HG03565 (cell line): ENCODE results near the gene COPS8.

ENCODE experiments used
- ATAC-seq: cut with Tn5 transposase; IDR thresholded peaks from one replicate; pipeline ENCODE4 v1.9.1; 2021; ENCODE audit warnings: mild to moderate bottlenecking, moderate library complexity; ENCODE audit not compliant: unreplicated experiment

COPS8 gene

GRCh38 chr2:237097911-237098702, 12.4 kb downstream of the COPS8 start:
- ATAC-seq = no peak

DNA sequence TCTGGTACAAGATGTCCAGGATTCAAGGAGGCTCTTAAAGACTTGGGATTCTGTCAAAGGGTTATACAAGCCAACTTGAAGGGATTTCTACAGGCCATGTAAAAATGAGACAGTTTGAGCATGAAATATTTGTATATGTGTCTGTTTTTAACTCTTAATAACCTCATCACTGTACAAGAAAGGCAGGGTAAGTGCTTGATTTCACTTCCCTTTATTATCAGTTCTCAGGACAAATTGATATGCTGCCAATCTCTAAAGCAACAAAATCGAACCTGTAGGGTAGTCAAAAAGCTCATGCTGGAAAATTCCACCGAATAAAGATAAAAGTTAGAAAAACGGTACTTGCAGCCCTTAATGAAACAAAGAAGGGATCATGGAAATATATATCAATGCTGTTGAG, 14.1 kb downstream of the COPS8 start:
- ATAC-seq = no peak

DNA sequence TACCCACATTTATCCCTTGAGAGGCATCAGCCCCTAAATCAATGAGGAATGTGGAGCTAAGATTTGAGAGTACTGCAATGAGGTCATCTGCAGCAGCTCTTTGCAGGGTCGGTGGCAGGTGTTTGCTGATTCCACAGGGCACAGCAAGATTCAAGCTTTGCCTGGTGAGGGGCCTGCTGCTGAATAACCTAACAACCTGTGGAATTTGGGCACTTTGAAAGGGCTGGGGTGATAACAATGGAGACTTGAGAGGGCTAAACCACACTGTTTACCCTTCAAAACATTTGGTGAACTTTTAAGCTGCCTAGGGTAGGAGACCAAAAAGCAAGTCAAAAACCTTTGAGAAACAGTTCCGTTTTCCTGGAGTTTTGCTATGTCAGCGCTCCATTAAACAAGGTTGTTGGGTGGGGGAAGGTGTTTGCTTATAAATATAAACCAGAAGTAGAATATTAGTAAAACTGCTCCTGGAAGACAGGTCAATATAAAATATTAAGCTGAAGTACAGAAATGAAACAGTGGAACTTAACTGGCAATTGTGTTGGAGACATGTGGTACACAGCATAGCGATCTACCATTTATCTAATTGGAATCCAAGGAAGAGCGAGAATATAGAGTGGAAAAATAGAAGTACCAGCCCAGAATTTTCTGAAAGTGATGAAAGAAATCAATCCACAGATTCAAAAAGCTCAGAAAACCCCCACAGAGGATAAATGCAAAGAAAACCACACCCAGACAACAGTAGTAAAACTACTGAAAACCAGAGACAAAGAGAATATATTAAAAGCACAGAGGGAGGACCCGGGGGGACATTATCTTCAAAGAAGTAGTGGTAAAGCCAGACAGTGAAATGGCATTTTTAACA, 15.7 kb downstream of the COPS8 start:
- ATAC-seq = no peak

- no peak for ATAC-seq
Observed at GRCh38 chr2:237102428-237102827, 16.7 kb downstream of the COPS8 start.

GRCh38 chr2:237109421-237109934, 23.8 kb downstream of the COPS8 start:
- ATAC-seq = no peak

- no peak for ATAC-seq
Observed at GRCh38 chr2:237113026-237113795, 27.5 kb downstream of the COPS8 start.

DNA sequence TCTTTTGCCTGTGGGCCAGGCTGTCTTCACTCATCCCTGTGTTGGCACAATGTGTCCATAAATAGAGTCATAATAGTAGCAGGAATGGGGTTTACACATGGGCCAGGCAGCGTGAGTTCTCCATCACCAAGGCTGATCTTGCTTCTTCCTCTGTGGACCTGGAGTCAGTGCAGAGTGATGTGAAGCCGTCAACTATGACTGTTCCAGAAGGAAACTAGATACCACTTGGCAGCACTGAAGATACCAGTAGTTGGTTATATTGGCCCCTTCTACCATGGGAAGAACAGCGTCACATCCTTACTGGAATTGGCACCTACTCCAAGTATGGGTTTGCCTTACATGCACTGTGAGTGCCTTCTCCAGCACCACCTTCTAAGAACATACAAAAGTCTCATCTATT, 30.2 kb downstream of the COPS8 start:
- no peak for ATAC-seq

DNA sequence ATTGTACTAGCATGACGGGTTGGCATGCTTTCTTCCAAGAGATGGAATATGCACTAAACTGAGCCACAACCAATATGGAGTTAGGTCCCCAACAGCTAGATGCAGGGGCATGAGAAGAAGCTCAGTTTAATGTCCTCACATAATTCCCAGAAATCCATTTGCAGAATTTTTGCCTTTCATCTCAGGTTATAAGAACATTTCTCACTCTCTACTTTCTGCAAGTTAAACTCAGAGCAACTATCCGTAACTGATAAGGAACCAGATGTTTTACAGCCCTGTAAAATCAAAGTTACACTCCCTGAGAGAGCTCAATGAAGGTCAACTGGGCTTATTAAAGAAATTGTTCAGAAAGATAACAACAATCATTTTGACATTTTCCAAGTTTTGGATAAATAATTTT, 30.7 kb downstream of the COPS8 start:
- ATAC-seq = no peak

DNA sequence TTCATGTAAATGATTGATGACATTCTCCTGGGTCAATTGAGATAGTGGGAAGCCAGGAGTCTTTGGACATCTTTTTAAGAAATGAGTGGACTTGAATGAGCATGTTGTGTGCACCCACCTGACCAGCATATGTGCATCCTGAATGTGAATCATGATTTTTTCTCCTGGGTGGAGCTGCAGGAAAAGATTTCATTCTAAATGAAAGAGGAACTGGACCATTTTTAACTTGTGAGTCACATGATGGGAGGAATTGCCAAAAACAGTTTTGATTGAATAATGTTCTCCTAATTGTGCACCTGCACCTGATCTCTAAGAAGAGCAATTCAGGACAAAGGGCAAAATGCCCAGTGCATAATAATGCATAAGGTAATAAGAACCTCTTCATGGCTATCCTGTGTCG, 32.3 kb downstream of the COPS8 start:
- no peak for ATAC-seq

- no peak for ATAC-seq
Observed at GRCh38 chr2:237118561-237119155, 33.0 kb downstream of the COPS8 start.

- ATAC-seq = no peak
Observed at GRCh38 chr2:237120916-237121315, 35.2 kb downstream of the COPS8 start.

- ATAC-seq = no peak
Observed at GRCh38 chr2:237121321-237121720, 35.6 kb downstream of the COPS8 start.

GRCh38 chr2:237122214-237122666, 36.6 kb downstream of the COPS8 start:
- peak; percentile 49 for ATAC-seq

DNA sequence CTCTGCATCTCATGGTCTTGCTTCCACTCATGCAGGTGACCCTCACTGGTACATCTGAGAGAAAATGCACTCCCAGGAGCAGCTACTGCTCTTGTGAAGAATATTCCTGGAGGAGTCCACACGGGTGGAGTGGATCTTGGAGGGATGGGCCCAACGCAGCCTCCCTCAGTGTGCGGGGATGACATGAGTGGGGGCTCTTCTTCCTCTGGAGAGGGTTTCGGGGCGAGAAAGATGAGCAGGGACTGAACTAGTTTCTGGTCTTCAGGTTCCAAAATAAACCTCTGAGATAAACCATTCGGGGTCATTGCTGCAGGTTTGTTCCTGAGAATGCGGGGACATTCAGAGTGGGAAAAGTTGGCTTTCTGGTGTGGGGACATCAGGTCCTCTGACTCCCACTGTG, 39.1 kb downstream of the COPS8 start:
- ATAC-seq = no peak

DNA sequence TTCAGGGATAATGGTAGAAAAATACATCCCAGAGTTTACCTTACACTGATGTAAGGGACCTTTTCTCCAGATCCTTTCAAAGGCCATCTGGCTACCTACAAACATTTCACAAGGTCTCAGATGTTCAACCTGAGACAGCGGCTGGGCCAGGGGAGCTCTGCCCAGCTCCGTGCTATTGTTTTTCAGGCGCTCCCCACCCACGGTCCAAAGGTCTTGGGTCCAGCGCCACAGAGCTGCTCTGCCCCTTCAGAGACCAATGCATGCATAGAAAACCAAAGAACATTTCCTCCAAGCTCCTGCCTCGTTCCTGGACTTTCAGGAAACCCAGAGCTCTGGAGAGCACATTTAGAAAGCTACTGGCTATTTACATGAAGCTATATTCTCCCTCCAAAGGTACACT, 40.3 kb downstream of the COPS8 start:
- ATAC-seq = no peak

GRCh38 chr2:237126519-237127174, 41.0 kb downstream of the COPS8 start:
- ATAC-seq = no peak

DNA sequence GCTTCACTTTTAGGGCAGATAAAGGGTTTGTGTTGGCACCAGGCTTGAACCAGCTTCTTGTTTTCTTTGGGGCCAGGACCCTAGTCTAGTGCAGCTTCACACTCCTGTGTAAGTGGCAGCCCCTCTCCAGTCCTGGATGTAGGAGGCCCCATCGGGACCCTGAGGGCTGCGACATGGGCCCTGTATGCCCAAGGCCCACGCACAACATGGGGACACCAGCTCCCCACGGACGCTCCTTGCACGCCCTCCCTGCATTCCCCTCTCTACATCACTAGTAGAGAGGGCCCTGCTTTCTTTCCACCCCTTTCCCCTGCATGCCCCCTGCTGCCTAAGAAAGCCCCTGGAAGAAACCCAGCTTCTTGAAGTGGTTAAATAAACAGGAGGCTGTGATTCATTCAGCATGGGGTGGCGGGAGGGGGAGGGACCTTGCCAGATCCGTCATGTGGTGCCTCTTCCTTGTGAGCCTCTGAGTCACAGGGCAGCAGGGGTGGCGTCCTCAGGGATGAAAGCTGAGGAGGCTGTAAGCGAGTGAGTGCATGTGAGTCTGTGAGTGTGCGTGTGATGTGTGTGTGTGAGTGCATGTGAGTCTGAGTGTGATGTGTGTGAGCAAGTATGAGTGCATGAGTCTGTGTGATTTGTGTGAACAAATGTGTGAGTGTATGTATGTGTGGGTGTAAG, 42.5 kb downstream of the COPS8 start:
- no peak for ATAC-seq

DNA sequence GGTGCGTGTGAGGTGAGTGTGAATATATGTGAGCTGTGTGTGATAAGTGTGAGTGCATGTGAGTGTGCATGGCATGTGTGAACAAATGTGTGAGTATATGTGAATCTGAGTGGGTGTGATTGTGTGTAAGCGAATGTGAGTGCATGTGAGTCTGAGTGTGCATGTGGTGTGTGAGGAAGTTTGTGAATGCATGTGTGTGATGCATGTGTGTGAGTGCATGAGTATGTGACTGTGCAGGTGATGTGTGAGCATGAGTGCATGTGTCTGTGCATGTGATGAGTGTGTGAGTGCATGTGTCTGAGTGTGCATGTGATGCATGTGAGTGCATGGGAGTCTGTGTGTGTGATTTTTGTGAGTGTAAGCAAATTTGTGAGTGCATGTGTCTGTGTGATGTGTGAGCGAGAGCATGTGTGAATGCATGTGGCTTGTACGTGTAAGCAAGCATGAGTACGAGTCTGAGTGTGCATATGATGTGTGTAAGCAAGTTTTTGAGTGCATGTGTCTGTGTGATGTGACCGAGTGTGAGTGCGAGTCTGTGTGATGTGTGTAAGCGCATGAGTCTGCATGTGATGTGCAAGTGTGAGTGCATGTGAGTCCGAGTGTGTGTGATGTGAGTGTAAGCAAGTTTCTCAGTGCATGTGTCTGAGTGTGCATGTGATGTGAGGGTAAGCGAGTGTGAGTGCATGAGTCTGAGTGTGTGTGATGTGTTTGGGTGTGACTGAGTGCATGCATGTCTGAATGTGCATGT, 43.3 kb downstream of the COPS8 start:
- no peak for ATAC-seq
